Caco-2 (cell line): ENCODE measurements around the gene ARSB. TPM values are rescaled to one million over a fixed set of nuclear protein-coding genes. Genes with fewer than 3 reads are reported as not detected.

Experiments
- BruUV-seq: library from RNA; stranded (reverse); fragments of 400-500 nt; replicated peaks from 2 replicates; lab custom pipeline; 2021; lab: Mats Ljungman, UMichigan
- CTCF ChIA-PET: fragments of 300-600 bp; sonication (Branson Sonifier 250); formaldehyde crosslinking; loops from one replicate; lab custom pipeline; 2022; ENCODE audit warnings: antibody characterized with exemption; lab: Charles Lee
- POLR2A ChIA-PET: fragments of 300-600 bp; sonication (Branson Sonifier 250); formaldehyde crosslinking; loops from one replicate; lab custom pipeline; 2022; ENCODE audit warnings: antibody characterized with exemption; lab: Charles Lee
- DNase-seq, 2 experiments: peaks; one replicate each; pipeline versions ENCODE4 v3.0.0 to v3.0.0-alpha.2; 2020 to 2022
- H3K27me3 ChIP-seq: replicated peaks from 2 replicates; pipeline ENCODE4 v1.6.0; 2011; ENCODE audit warnings: low read length; ENCODE audit not compliant: control insufficient read depth, insufficient read depth
- H3K36me3 ChIP-seq: 2 replicates; pipeline ENCODE4 v1.5.1; 2011; ENCODE audit warnings: low read length; ENCODE audit not compliant: control insufficient read depth, insufficient read depth
- H3K4me1 ChIP-seq: fragments of 250-450 bp; sonication (Bioruptor Pico); 2 replicates; pipeline ENCODE4 v1.5.1; 2020; ENCODE audit warnings: mild to moderate bottlenecking
- H3K4me3 ChIP-seq: 2 replicates; pipeline ENCODE4 v1.5.1; 2011; ENCODE audit warnings: low read depth, mild to moderate bottlenecking, control low read depth, low read length
- H3K9me3 ChIP-seq: fragments of 250-450 bp; sonication (Bioruptor Pico); 2 replicates; pipeline ENCODE4 v1.5.1; 2020; ENCODE audit warnings: mild to moderate bottlenecking, moderate library complexity
- H3K27ac Mint-ChIP-seq: one replicate; pipeline ENCODE4 v1.8.0; 2022; ENCODE audit warnings: mixed read lengths; ENCODE audit not compliant: unreplicated experiment
- H3K27me3 Mint-ChIP-seq: one replicate; pipeline ENCODE4 v1.8.0; 2022; ENCODE audit warnings: mixed read lengths; ENCODE audit not compliant: insufficient read depth, unreplicated experiment
- H3K36me3 Mint-ChIP-seq: one replicate; pipeline ENCODE4 v1.8.0; 2022; ENCODE audit warnings: mild to moderate bottlenecking, mixed read lengths; ENCODE audit not compliant: insufficient read depth, unreplicated experiment
- H3K4me1 Mint-ChIP-seq: one replicate; pipeline ENCODE4 v1.8.0; 2022; ENCODE audit warnings: low read depth, mixed read lengths; ENCODE audit not compliant: unreplicated experiment
- H3K4me3 Mint-ChIP-seq: one replicate; pipeline ENCODE4 v1.8.0; 2022; ENCODE audit warnings: mild to moderate bottlenecking, moderate library complexity, mixed read lengths; ENCODE audit not compliant: unreplicated experiment
- H3K9me3 Mint-ChIP-seq: one replicate; pipeline ENCODE4 v1.8.0; 2022; ENCODE audit warnings: mixed read lengths; ENCODE audit not compliant: unreplicated experiment
- CTCF ChIP-seq, 2 experiments: fragments of 200-600 bp in 1 of 2; IDR thresholded peaks; 1 replicate in 1 of 2; 2 replicates in 1 of 2; pipeline versions ENCODE4 v1.5.1 to v1.8.0; 2011 to 2022; ENCODE audit warnings: antibody characterized with exemption in 1 of 2, control low read depth in 1 of 2, inconsistent platforms in 1 of 2, low read depth in 1 of 2, low read length in 1 of 2, mild to moderate bottlenecking in 1 of 2, moderate library complexity in 1 of 2; ENCODE audit not compliant: insufficient read depth in 1 of 2, severe bottlenecking in 1 of 2, unreplicated experiment in 1 of 2
- intact Hi-C: fragments of 100-400 bp; cut with micrococcal nuclease; formaldehyde crosslinking; loops from one replicate; pipeline ENCODE4 v1.10.0; 2022; ENCODE audit not compliant: unreplicated experiment
- total RNA-seq: library from RNA; stranded (reverse); gene quantifications from 2 replicates; pipeline ENCODE4 v1.2.3, GENCODE V29; 2022

The ARSB gene
- total RNA-seq, 1 experiment from 2014 or later, result 17.4 TPM

GRCh38 chr5:78923622-78923970, 61.5 kb downstream of the ARSB start:
- Mint-ChIP-seq H3K4me3 (no peak overlapping the region), H3K27me3 (no peaks in the 10 kb centered on the region), H3K4me1 (peaks cover 21% of the 10 kb centered on the region), H3K36me3 (no peaks in the 10 kb centered on the region), H3K9me3 (no peaks in the 10 kb centered on the region), H3K27ac (no peak overlapping the region)
- Histone ChIP-seq H3K36me3 (no peaks in the 10 kb centered on the region), H3K9me3 (no peaks in the 10 kb centered on the region), H3K4me3 (no peak overlapping the region), H3K27me3 (no peaks in the 10 kb centered on the region), H3K4me1 (peaks cover 21% of the 10 kb centered on the region)
- intact Hi-C loops, result no loop called here
- ChIA-PET CTCF (no interaction called here), POLR2A (no interaction called here)
- no peak for TF ChIP-seq CTCF (IDR thresholded peaks at IDR 0.05; ENCODE audit: insufficient read depth in 1 of 2, low read depth in 1 of 2, low read length in 1 of 2, severe bottlenecking in 1 of 2, unreplicated experiment in 1 of 2)
- DNase-seq, result no peak
- no TSS peak for BruUV-seq

- TF ChIP-seq CTCF (IDR thresholded peaks at IDR 0.05; ENCODE audit: insufficient read depth in 1 of 2, low read depth in 1 of 2, low read length in 1 of 2, severe bottlenecking in 1 of 2, unreplicated experiment in 1 of 2), result no peak
- Histone ChIP-seq H3K9me3 (no peaks in the 10 kb centered on the region), H3K27me3 (no peaks in the 10 kb centered on the region), H3K4me1 (peaks cover 17% of the 10 kb centered on the region), H3K4me3 (no peak overlapping the region), H3K36me3 (no peaks in the 10 kb centered on the region)
- H3K27me3 Mint-ChIP-seq, result no peaks in the 10 kb centered on the region
- ChIA-PET POLR2A (no interaction called here), CTCF (no interaction called here)
- H3K4me3 Mint-ChIP-seq, result no peak overlapping the region
- peaks cover 19% of the 10 kb centered on the region for H3K4me1 Mint-ChIP-seq
- no peaks in the 10 kb centered on the region for H3K9me3 Mint-ChIP-seq
- intact Hi-C loops, result no loop called here
- no TSS peak for BruUV-seq
- H3K27ac Mint-ChIP-seq, result no peak overlapping the region
- H3K36me3 Mint-ChIP-seq, result no peaks in the 10 kb centered on the region
- no peak for DNase-seq
These were observed 62.1 kb downstream of the ARSB start for GRCh38 chr5:78922879-78923621.

GRCh38 chr5:78920604-78921003, 64.5 kb downstream of the ARSB start:
- Mint-ChIP-seq H3K27ac (no peak overlapping the region), H3K9me3 (no peaks in the 10 kb centered on the region), H3K4me3 (no peak overlapping the region), H3K27me3 (no peaks in the 10 kb centered on the region), H3K4me1 (peaks cover 5% of the 10 kb centered on the region), H3K36me3 (no peaks in the 10 kb centered on the region)
- no peaks in the 10 kb centered on the region for H3K27me3 ChIP-seq
- no peaks in the 10 kb centered on the region for H3K36me3 ChIP-seq
- no peak overlapping the region for H3K4me3 ChIP-seq
- ChIA-PET POLR2A (no interaction called here), CTCF (interaction anchor here (1.3 kb wide), 1 partner anchor 21 kb away, joined by 11 read pairs; no protein-coding TSS in a partner anchor)
- no peaks in the 10 kb centered on the region for H3K9me3 ChIP-seq
- BruUV-seq, result no TSS peak
- H3K4me1 ChIP-seq, result peaks cover 6% of the 10 kb centered on the region
- peak; percentile 18 to 55 for TF ChIP-seq CTCF (IDR thresholded peaks at IDR 0.05; ENCODE audit: insufficient read depth in 1 of 2, low read depth in 1 of 2, low read length in 1 of 2, severe bottlenecking in 1 of 2, unreplicated experiment in 1 of 2)
- intact Hi-C loops, result no loop called here
- DNase-seq, result peak; percentile 30 to 40
